ENCODE measurements around the gene MATK.
"Not testable (repeated sequence)": the region's sequence is repeated elsewhere in the genome, so short reads cannot be mapped to it uniquely, and the experiment has no call there.

Gene MATK

DNA sequence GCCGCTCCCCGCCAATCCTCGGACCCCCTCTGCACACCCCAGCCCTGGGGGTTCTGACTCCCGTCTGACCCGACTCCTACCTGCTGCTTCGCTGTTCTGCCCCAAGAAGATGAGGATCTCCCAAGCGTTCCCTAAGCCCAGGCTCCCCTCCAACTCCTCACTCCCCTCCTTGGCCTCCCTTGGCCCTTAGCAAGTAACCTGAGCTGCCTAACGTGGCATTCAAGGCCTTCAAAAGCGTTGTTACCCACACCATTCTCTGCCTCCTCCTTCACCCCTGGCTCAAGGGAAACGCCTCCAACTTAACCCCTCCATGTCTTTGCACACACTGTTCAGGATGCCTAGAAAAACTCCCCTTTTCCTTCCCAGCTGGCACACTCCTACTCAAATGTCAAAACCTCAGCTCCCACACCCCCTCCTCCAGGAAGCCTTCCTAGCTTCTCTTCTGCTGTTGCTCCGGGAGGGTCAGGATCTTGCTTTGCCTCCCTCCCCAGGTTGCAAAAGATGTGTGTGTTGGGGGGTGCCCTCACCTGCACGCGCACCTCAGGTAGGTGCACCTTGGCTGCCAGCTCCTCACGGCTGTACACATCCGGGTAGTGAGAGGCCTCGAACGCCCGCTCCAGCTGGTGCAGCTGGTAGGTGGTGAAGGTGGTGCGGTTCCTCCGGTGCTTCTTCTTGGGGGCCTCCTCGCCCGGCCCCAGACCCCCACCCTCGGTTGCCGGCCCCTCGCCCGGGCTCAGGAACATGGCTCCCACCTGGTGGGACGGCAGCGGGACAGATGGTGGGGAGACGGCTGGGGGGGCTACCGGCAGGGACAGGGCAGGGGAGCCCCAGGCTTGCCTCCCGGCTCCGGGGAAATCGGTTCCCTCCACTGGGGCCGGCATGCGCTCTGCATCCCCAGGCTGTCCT, 14.9 kb downstream of the MATK start:
- 74 to 76% methylated on average over 35 of the region's 35 CpGs for WGBS, 2 experiments
- Histone ChIP-seq H3K27me3 (ENCODE audit: control insufficient read depth, insufficient read depth, low read length, poor library complexity, severe bottlenecking) (no peaks in the 10 kb centered on the region), H3K36me3 (ENCODE audit: control insufficient read depth, insufficient read depth, low read length) (no peaks in the 10 kb centered on the region), H3K9me3 (ENCODE audit: control insufficient read depth, low read length) (no peaks in the 10 kb centered on the region), H3K4me1 (ENCODE audit: control insufficient read depth, insufficient read depth, low read length) (peaks cover 15% of the 10 kb centered on the region), H3K27ac (ENCODE audit: insufficient read depth, low read depth, low read length, poor library complexity, severe bottlenecking) (no peak overlapping the region), H3K4me3 (ENCODE audit: insufficient read depth, low read depth, low read length) (no peak overlapping the region)

DNA sequence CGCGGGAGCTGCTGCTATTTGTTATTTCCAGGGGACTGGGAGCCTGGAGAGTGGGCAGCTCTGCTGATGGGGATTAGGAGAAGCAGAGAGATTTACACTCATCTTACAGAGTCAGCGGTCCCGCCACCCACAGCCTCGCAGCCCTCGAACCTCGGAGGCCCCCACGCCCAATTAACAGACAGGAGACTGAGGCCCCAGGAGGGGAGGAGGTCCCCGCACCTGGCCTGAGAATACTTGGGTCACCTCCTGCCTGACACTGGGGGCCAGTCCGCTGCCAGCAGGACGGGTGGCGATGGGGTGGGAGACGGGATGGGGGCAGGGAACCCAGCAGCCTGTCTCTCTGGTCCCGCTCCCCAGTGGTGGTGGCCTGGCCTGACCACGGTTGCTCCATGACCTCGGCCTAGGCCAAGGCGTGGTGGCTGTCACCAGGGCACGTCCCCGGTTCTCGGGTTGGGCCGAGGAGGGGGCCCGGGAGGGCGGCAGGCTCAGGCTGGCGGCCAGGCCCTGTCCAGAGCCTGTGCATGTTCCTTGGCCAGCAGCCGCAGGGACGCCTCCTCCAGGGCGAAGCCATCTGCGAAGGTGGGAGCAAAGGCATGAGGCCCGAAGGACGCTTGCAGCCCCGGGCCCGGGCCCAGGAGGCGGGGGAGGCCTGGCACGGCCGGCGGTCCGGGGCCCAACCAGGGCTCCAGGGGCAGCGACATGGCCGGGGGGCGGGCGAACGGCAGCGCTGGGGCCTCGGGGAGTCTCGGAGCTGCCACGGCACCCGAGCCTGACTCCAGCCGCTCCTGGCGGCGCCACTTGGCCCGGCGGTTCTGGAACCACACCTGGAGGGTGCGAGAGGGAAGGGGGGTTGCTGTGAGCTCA, 15.8 kb downstream of the MATK start:
- Histone ChIP-seq H3K4me1 (ENCODE audit: control insufficient read depth, insufficient read depth, low read length) (peaks cover 15% of the 10 kb centered on the region), H3K27me3 (ENCODE audit: control insufficient read depth, insufficient read depth, low read length, poor library complexity, severe bottlenecking) (no peaks in the 10 kb centered on the region), H3K36me3 (ENCODE audit: control insufficient read depth, insufficient read depth, low read length) (no peaks in the 10 kb centered on the region), H3K27ac (ENCODE audit: insufficient read depth, low read depth, low read length, poor library complexity, severe bottlenecking) (no peak overlapping the region), H3K9me3 (ENCODE audit: control insufficient read depth, low read length) (no peaks in the 10 kb centered on the region), H3K4me3 (ENCODE audit: insufficient read depth, low read depth, low read length) (no peak overlapping the region)
- 86 to 87% methylated on average over 53 of the region's 53 CpGs for WGBS, 2 experiments

DNA sequence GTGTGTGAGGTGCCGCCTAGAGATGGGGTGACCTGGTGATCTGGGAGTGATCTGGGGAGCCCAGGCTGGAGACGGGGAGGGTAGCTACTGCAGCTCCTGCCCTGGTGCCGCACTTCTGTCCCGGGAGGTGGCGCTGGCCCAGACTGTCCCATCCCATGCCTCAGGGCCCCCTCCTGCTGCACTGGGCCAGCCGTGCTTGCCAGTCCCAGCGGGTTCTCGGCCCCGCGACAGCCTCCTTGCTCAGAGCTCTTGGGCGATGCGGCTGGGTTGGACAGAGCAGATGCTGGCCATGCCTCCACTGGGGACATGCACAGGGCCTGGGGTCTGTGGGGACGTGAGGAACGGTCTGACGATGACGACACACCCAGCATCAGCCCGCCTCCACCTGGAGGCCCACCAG, 16.7 kb downstream of the MATK start:
- Histone ChIP-seq H3K4me3 (ENCODE audit: insufficient read depth, low read depth, low read length) (no peak overlapping the region), H3K27ac (ENCODE audit: insufficient read depth, low read depth, low read length, poor library complexity, severe bottlenecking) (no peak overlapping the region), H3K27me3 (ENCODE audit: control insufficient read depth, insufficient read depth, low read length, poor library complexity, severe bottlenecking) (no peaks in the 10 kb centered on the region), H3K4me1 (ENCODE audit: control insufficient read depth, insufficient read depth, low read length) (peaks cover 15% of the 10 kb centered on the region), H3K36me3 (ENCODE audit: control insufficient read depth, insufficient read depth, low read length) (no peaks in the 10 kb centered on the region), H3K9me3 (ENCODE audit: control insufficient read depth, low read length) (no peaks in the 10 kb centered on the region)
- WGBS, 2 experiments = 86 to 89% methylated on average over 17 of the region's 17 CpGs

DNA sequence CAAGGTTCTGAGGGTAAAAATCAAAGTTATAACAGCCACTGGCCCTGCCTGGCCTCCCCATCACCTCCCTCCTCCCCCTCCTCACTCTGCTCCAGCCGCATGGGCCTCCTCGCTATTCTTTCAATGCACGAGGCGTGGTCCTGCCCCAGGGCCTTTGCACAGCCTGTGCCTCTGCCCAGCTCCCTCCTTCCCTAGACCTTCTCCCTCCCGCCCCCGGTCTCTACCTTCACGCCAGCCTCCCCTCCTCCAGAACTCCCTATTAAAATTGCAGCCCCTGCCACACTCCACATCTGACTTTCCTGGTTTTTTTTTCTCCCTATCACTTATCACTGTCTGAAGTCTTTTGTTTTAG, 17.5 kb downstream of the MATK start:
- no peaks in the 10 kb centered on the region for H3K9me3 ChIP-seq (ENCODE audit: control insufficient read depth, low read length)
- WGBS, 2 experiments = 93 to 96% methylated on average over 7 of the region's 7 CpGs
- no peak overlapping the region for H3K4me3 ChIP-seq (ENCODE audit: insufficient read depth, low read depth, low read length)
- H3K4me1 ChIP-seq (ENCODE audit: control insufficient read depth, insufficient read depth, low read length) = peaks cover 15% of the 10 kb centered on the region
- H3K27me3 ChIP-seq (ENCODE audit: control insufficient read depth, insufficient read depth, low read length, poor library complexity, severe bottlenecking) = no peaks in the 10 kb centered on the region
- no peaks in the 10 kb centered on the region for H3K36me3 ChIP-seq (ENCODE audit: control insufficient read depth, insufficient read depth, low read length)
- no peak overlapping the region for H3K27ac ChIP-seq (ENCODE audit: insufficient read depth, low read depth, low read length, poor library complexity, severe bottlenecking)

DNA sequence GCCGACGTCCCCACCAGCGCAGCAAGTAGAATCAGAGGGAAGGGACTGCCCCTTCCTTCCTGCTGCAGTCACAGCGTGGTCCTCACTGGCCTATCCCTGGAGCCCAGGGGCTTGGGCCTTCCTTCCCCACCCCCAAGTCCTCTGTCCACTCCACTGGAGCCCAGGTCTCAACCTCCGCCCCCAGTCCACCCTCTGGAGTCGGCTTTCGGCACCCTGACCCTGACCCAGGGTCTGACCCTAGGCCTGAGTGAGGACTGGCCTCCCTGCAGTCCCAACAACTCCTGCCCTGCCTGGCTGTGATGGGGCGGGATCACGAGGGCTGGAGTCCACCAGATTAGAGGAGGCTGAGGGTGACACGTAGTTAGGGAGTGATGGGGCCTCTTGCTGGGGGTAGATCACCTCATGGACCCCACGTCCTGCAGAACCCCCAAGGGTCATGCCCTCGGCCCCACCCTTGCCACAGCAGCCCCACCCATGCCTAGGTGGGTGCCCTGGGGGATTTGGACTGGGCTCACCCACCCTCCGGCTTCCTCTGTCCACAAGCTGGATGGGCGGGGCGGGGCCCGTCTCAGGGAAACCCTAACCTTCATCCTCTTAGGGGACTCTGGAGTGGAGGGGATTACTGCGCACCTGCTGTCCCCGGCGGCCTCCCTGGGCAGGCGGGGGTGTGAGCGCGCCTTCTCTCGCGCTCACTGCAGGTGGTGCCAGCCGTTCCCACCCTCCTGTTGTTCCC, 18.0 kb downstream of the MATK start:
- Histone ChIP-seq H3K36me3 (ENCODE audit: control insufficient read depth, insufficient read depth, low read length) (no peaks in the 10 kb centered on the region), H3K27ac (ENCODE audit: insufficient read depth, low read depth, low read length, poor library complexity, severe bottlenecking) (no peak overlapping the region), H3K4me3 (ENCODE audit: insufficient read depth, low read depth, low read length) (no peak overlapping the region), H3K9me3 (ENCODE audit: control insufficient read depth, low read length) (no peaks in the 10 kb centered on the region), H3K27me3 (ENCODE audit: control insufficient read depth, insufficient read depth, low read length, poor library complexity, severe bottlenecking) (no peaks in the 10 kb centered on the region), H3K4me1 (ENCODE audit: control insufficient read depth, insufficient read depth, low read length) (peaks cover 15% of the 10 kb centered on the region)
- 87 to 90% methylated on average over 25 of the region's 25 CpGs for WGBS, 2 experiments

DNA sequence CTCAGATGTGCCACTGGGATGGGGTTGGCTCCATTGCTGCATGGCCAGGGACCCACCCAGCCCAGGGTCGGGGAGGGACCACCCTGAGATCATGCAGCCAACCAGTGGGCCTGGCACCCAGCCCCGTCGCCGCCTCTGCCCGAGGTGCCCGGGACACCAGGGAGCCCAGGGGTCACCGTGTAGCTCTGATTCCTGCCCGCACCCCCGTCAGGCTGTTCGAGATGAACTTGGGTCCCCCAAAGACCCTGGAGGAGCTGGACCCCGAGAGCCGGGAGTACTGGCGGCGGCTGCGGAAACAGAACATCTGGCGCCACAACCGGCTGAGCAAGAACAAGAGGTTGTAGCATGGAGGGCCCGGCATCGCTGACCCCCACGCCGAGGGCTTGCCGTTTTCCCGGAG, 19.1 kb downstream of the MATK start:
- no peaks in the 10 kb centered on the region for H3K27me3 ChIP-seq (ENCODE audit: control insufficient read depth, insufficient read depth, low read length, poor library complexity, severe bottlenecking)
- no peaks in the 10 kb centered on the region for H3K36me3 ChIP-seq (ENCODE audit: control insufficient read depth, insufficient read depth, low read length)
- no peak overlapping the region for H3K4me3 ChIP-seq (ENCODE audit: insufficient read depth, low read depth, low read length)
- WGBS, 2 experiments = 92 to 93% methylated on average over 23 of the region's 23 CpGs
- no peaks in the 10 kb centered on the region for H3K9me3 ChIP-seq (ENCODE audit: control insufficient read depth, low read length)
- peaks cover 11% of the 10 kb centered on the region for H3K4me1 ChIP-seq (ENCODE audit: control insufficient read depth, insufficient read depth, low read length)
- no peak overlapping the region for H3K27ac ChIP-seq (ENCODE audit: insufficient read depth, low read depth, low read length, poor library complexity, severe bottlenecking)

DNA sequence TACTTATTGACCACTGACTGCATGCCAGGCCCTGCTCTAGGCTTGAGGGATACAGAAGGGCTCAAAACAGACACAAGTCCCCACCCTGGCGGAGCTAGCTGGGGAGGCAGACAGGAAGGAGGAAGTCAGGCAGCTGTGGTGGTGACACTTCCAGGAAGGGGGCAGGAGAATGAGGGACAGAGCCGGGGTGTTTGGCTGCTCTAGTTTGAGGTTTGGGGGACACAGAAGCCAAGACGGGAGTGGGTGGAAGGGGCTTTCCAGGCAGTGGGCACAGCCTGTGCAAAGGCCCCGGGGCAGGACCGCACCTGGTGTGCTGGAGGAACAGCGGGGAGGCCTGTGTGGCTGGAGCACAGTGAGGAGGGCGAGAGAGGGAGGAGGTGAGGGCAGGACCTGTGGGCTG, 19.7 kb downstream of the MATK start:
- WGBS, 2 experiments = 86 to 87% methylated on average over 7 of the region's 7 CpGs
- Histone ChIP-seq H3K4me3 (ENCODE audit: insufficient read depth, low read depth, low read length) (no peak overlapping the region), H3K36me3 (ENCODE audit: control insufficient read depth, insufficient read depth, low read length) (no peaks in the 10 kb centered on the region), H3K4me1 (ENCODE audit: control insufficient read depth, insufficient read depth, low read length) (peaks cover 6% of the 10 kb centered on the region), H3K27ac (ENCODE audit: insufficient read depth, low read depth, low read length, poor library complexity, severe bottlenecking) (no peak overlapping the region), H3K9me3 (ENCODE audit: control insufficient read depth, low read length) (no peaks in the 10 kb centered on the region), H3K27me3 (ENCODE audit: control insufficient read depth, insufficient read depth, low read length, poor library complexity, severe bottlenecking) (no peaks in the 10 kb centered on the region)

DNA sequence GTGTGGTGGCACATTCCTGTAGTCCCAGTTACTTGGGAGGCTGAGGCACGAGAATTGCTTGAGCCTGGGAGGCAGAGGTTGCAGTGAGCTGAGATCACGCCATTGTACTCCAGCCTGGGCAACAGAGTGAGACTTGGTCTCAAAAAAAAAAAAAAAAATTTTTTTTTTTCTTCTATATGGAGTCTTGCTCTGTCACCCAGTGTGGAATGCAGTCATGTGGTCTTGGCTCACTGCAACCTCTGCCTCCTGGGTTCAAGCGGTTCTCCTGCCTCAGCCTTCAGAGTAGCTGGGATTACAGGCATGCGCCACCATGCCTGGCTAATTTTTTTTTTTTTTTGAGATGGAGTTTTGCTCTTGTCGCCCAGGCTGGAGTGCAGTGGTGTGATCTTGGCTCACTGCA, 20.4 kb downstream of the MATK start:
- H3K27me3 ChIP-seq (ENCODE audit: control insufficient read depth, insufficient read depth, low read length, poor library complexity, severe bottlenecking); H3K27ac ChIP-seq (ENCODE audit: insufficient read depth, low read depth, low read length, poor library complexity, severe bottlenecking); H3K36me3 ChIP-seq (ENCODE audit: control insufficient read depth, insufficient read depth, low read length); H3K4me3 ChIP-seq (ENCODE audit: insufficient read depth, low read depth, low read length); H3K4me1 ChIP-seq (ENCODE audit: control insufficient read depth, insufficient read depth, low read length); H3K9me3 ChIP-seq (ENCODE audit: control insufficient read depth, low read length): not testable (repeated sequence)
- WGBS, 2 experiments = 94 to 97% methylated on average over 5 of the region's 5 CpGs

DNA sequence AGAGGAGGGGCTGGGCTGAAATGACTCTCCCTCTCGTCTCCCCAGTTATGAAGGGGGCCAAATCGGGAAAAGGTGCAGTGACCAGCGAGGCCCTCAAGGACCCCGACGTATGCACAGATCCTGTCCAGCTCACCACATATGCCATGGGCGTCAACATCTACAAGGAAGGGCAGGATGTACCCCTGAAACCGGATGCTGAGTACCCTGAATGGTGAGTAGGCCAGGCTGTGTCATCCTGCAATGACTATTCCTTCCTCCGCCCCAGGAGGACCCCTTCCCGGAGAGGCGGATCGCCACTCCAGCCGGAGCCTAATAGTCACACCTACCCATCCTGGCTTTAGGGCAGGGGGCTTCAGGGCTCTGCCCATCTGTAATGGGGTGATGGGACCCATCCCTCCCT, 21.1 kb downstream of the MATK start:
- no peaks in the 10 kb centered on the region for H3K27me3 ChIP-seq (ENCODE audit: control insufficient read depth, insufficient read depth, low read length, poor library complexity, severe bottlenecking)
- no peak overlapping the region for H3K4me3 ChIP-seq (ENCODE audit: insufficient read depth, low read depth, low read length)
- 97% methylated on average over 12 of the region's 12 CpGs for WGBS, 2 experiments

More for the DNA sequence above, 21.1 kb downstream of the MATK start:
- H3K4me1 ChIP-seq (ENCODE audit: control insufficient read depth, insufficient read depth, low read length) = no peaks in the 10 kb centered on the region
- H3K9me3 ChIP-seq (ENCODE audit: control insufficient read depth, low read length) = no peaks in the 10 kb centered on the region
- no peak overlapping the region for H3K27ac ChIP-seq (ENCODE audit: insufficient read depth, low read depth, low read length, poor library complexity, severe bottlenecking)
- no peaks in the 10 kb centered on the region for H3K36me3 ChIP-seq (ENCODE audit: control insufficient read depth, insufficient read depth, low read length)

Measured in ectodermal cell (in vitro differentiated cells).